GM23338 (cell line): ENCODE results near the gene DCAF10. TPM values are rescaled to one million over a fixed set of nuclear protein-coding genes. Genes with fewer than 3 reads are reported as not detected.

Experiments used
- ATAC-seq: fragments of 200-7000 bp; cut with Tn5 transposase; 3 replicates; pipeline ENCODE4 v1.9.1; 2020
- DNase-seq: peaks from one replicate; pipeline ENCODE4 v3.0.0-alpha.2; 2015; ENCODE audit warnings: low spot score
- H2AFZ ChIP-seq: fragments of 200-600 bp; sonication (generic); 2 replicates; pipeline ENCODE4 v1.8.0; 2016; ENCODE audit warnings: antibody characterized with exemption, mild to moderate bottlenecking, moderate library complexity
- H3F3A ChIP-seq: fragments of 200-600 bp; sonication (generic); replicated peaks from 2 replicates; pipeline ENCODE4 v1.8.0; 2017; ENCODE audit warnings: antibody characterized with exemption, mixed run types, low read depth
- H3K27ac ChIP-seq: fragments of 200-600 bp; sonication (generic); 2 replicates; pipeline ENCODE4 v1.6.1; 2016; ENCODE audit warnings: low read depth
- H3K27me3 ChIP-seq: fragments of 200-600 bp; sonication (generic); 2 replicates; pipeline ENCODE4 v1.8.0; 2016; ENCODE audit warnings: mild to moderate bottlenecking, mixed run types, moderate library complexity; ENCODE audit not compliant: insufficient read depth
- H3K36me3 ChIP-seq: fragments of 200-600 bp; sonication (generic); 2 replicates; pipeline ENCODE4 v1.8.0; 2016; ENCODE audit warnings: mild to moderate bottlenecking; ENCODE audit not compliant: insufficient read depth
- H3K4me1 ChIP-seq: fragments of 200-600 bp; sonication (generic); 2 replicates; pipeline ENCODE4 v1.8.0; 2016; ENCODE audit warnings: mild to moderate bottlenecking, moderate library complexity; ENCODE audit not compliant: insufficient read depth
- H3K4me2 ChIP-seq: fragments of 200-600 bp; sonication (generic); 2 replicates; pipeline ENCODE4 v1.7.1; 2017; ENCODE audit warnings: mixed run types
- H3K4me3 ChIP-seq: fragments of 200-600 bp; sonication (generic); 2 replicates; pipeline ENCODE4 v1.6.1; 2016; ENCODE audit warnings: mixed run types
- H3K79me2 ChIP-seq: fragments of 200-600 bp; sonication (generic); replicated peaks from 2 replicates; pipeline ENCODE4 v1.8.0; 2017; ENCODE audit warnings: mild to moderate bottlenecking; ENCODE audit not compliant: insufficient read depth
- H3K9me2 ChIP-seq: fragments of 200-600 bp; sonication (generic); 2 replicates; pipeline ENCODE4 v1.8.0; 2017; ENCODE audit not compliant: insufficient read depth
- H4K20me1 ChIP-seq: fragments of 200-600 bp; sonication (generic); replicated peaks from 2 replicates; pipeline ENCODE4 v1.8.0; 2017; ENCODE audit warnings: mild to moderate bottlenecking; ENCODE audit not compliant: insufficient read depth
- H3K27ac Mint-ChIP-seq: 2 replicates; pipeline ENCODE4 v1.8.0; 2020; ENCODE audit warnings: inconsistent platforms, mild to moderate bottlenecking, moderate library complexity, mixed read lengths
- H3K27me3 Mint-ChIP-seq: 3 replicates; pipeline ENCODE4 v1.8.0; 2022; ENCODE audit warnings: low read depth, mild to moderate bottlenecking, moderate library complexity, mixed read lengths, inconsistent platforms; ENCODE audit not compliant: insufficient read depth, poor library complexity
- H3K36me3 Mint-ChIP-seq: 3 replicates; pipeline ENCODE4 v1.8.0; 2021; ENCODE audit warnings: low read depth, mild to moderate bottlenecking, inconsistent platforms, moderate library complexity, mixed read lengths
- H3K4me1 Mint-ChIP-seq: 3 replicates; pipeline ENCODE4 v1.8.0; 2020; ENCODE audit warnings: mild to moderate bottlenecking, inconsistent platforms, mixed read lengths
- H3K4me3 Mint-ChIP-seq: 3 replicates; pipeline ENCODE4 v1.8.0; 2021; ENCODE audit warnings: moderate library complexity, mild to moderate bottlenecking, inconsistent platforms, mixed read lengths
- H3K9me3 Mint-ChIP-seq: 3 replicates; pipeline ENCODE4 v1.8.0; 2020; ENCODE audit warnings: moderate library complexity, mild to moderate bottlenecking, inconsistent platforms, mixed read lengths
- CREB1 ChIP-seq: fragments of 250-450 bp; sonication (Bioruptor Pico); IDR thresholded peaks from 2 replicates; pipeline ENCODE4 v1.5.0; 2020; ENCODE audit warnings: low read depth, mild to moderate bottlenecking, moderate library complexity
- CTCF ChIP-seq, 2 experiments: fragments of 200-600 bp in 1 of 2; sonication (generic) in 1 of 2; conservative IDR thresholded peaks; 2 replicates each; pipeline versions ENCODE4 v1.5.1 to v1.6.1; 2016 to 2017; ENCODE audit warnings: antibody characterized with exemption in 2 of 2, low read depth in 2 of 2, mild to moderate bottlenecking in 2 of 2, moderate library complexity in 1 of 2
- ETS1 ChIP-seq: IDR thresholded peaks from 2 replicates; pipeline ENCODE4 v1.6.1; 2016; ENCODE audit warnings: antibody characterized with exemption
- EZH2 ChIP-seq: fragments of 200-600 bp; sonication (generic); IDR thresholded peaks from one replicate; pipeline ENCODE4 v1.8.0; 2017; ENCODE audit warnings: antibody characterized with exemption, mild to moderate bottlenecking, low read depth; ENCODE audit not compliant: unreplicated experiment
- EZH2phosphoT487 ChIP-seq: fragments of 200-600 bp; sonication (generic); IDR thresholded peaks from one replicate; pipeline ENCODE4 v1.8.1; 2018; ENCODE audit warnings: antibody characterized with exemption; ENCODE audit not compliant: unreplicated experiment
- JUNB ChIP-seq: IDR thresholded peaks from one replicate; pipeline ENCODE4 v1.6.1; 2016; ENCODE audit warnings: antibody characterized with exemption; ENCODE audit not compliant: unreplicated experiment
- NANOG ChIP-seq: IDR thresholded peaks from 2 replicates; pipeline ENCODE4 v1.6.1; 2016; ENCODE audit warnings: antibody characterized with exemption, borderline replicate concordance
- POLR2AphosphoS5 ChIP-seq: IDR thresholded peaks from 2 replicates; pipeline ENCODE4 v1.6.1; 2016; ENCODE audit warnings: antibody characterized with exemption, low read depth
- REST ChIP-seq: IDR thresholded peaks from one replicate; pipeline ENCODE4 v1.6.1; 2018; ENCODE audit warnings: antibody characterized with exemption; ENCODE audit not compliant: unreplicated experiment
- STAT1 ChIP-seq: IDR thresholded peaks from one replicate; pipeline ENCODE4 v1.6.1; 2016; ENCODE audit warnings: antibody characterized with exemption; ENCODE audit not compliant: unreplicated experiment
- ZNF114 ChIP-seq: fragments of 250-450 bp; sonication (Bioruptor Pico); IDR thresholded peaks from 2 replicates; pipeline ENCODE4 v1.5.0; 2020; ENCODE audit warnings: mild to moderate bottlenecking, moderate library complexity
- ZNF331 ChIP-seq: fragments of 250-450 bp; sonication (Bioruptor Pico); IDR thresholded peaks from 2 replicates; pipeline ENCODE4 v1.5.0; 2020; ENCODE audit warnings: low read depth, mild to moderate bottlenecking, moderate library complexity
- ZNF462 ChIP-seq: fragments of 250-450 bp; sonication (Bioruptor Pico); IDR thresholded peaks from 2 replicates; pipeline ENCODE4 v1.5.0; 2020; ENCODE audit warnings: mild to moderate bottlenecking, moderate library complexity
- polyA plus RNA-seq: library from polyadenylated mRNA; unstranded; fragments of >200 nt; fragmentation: Nextera tagmentation; extraction: Ambion mirVana; gene quantifications from 2 replicates; pipeline ENCODE4 v1.2.1, GENCODE V29; 2016
- total RNA-seq: library from RNA; depleted of rRNA; stranded (reverse); fragments of >200 nt; shearing (Covaris generic); gene quantifications from 2 replicates; pipeline ENCODE4 v1.2.3, GENCODE V29; 2014

The DCAF10 gene
- total and polyA plus RNA-seq, 2 experiments from 2014 or later, result 6.6 to 11.5 TPM

- H3K27ac Mint-ChIP-seq, result no peak overlapping the region
- H3K4me2 ChIP-seq, result no peak overlapping the region
- no peak overlapping the region for H3K4me3 Mint-ChIP-seq
- peaks cover 20% of the 10 kb centered on the region for H3K9me3 Mint-ChIP-seq
- peaks cover 21% of the 10 kb centered on the region; the same call in 2 of the 3 replicates for H3K36me3 Mint-ChIP-seq
- H3K27me3 ChIP-seq, result no peaks in the 10 kb centered on the region
- TF ChIP-seq ZNF114 (CRISPR knock-in tag) (no peak), ETS1 (no peak), ZNF331 (CRISPR knock-in tag) (no peak), EZH2 (no peak), POLR2AphosphoS5 (no peak), EZH2phosphoT487 (no peak), STAT1 (no peak), REST (no peak), JUNB (no peak), ZNF462 (CRISPR knock-in tag) (no peak), CTCF (conservative IDR thresholded peaks at IDR 0.05; ENCODE audit: low read depth in 2 of 2) (no peak), NANOG (no peak), CREB1 (CRISPR knock-in tag) (no peak)
- H3K4me3 ChIP-seq, result no peak overlapping the region
- ATAC-seq (no peak), DNase-seq (no peak)
- peaks cover under 1% of the 10 kb centered on the region; the same call in 1 of the 2 replicates for H4K20me1 ChIP-seq
- H3K79me2 ChIP-seq, result no peaks in the 10 kb centered on the region
- H2AFZ ChIP-seq, result no peak overlapping the region
- H3K4me1 ChIP-seq, result no peaks in the 10 kb centered on the region
- H3K27ac ChIP-seq, result no peak overlapping the region
- H3K27me3 Mint-ChIP-seq, result no peaks in the 10 kb centered on the region
- no peaks in the 10 kb centered on the region for H3F3A ChIP-seq
- no peaks in the 10 kb centered on the region for H3K4me1 Mint-ChIP-seq
- no peaks in the 10 kb centered on the region; the same call in 1 of the 2 replicates for H3K9me2 ChIP-seq
- no peaks in the 10 kb centered on the region for H3K36me3 ChIP-seq
Observed at GRCh38 chr9:37876376-37876775, 75.8 kb downstream of the DCAF10 start.
